GM19025 (cell line): ENCODE results near the gene MACROD2.

Experiments
- ATAC-seq: cut with Tn5 transposase; IDR thresholded peaks from one replicate; pipeline ENCODE4 v1.9.1; 2021; ENCODE audit warnings: mild to moderate bottlenecking, low read depth, moderate library complexity; ENCODE audit not compliant: unreplicated experiment

Gene MACROD2

GRCh38 chr20:15399781-15400180 lies 1404.5 kb downstream of the MACROD2 start:
- no peak for ATAC-seq

GRCh38 chr20:15406072-15406471 lies 1410.8 kb downstream of the MACROD2 start:
- no peak for ATAC-seq

GRCh38 chr20:15411781-15412180 lies 1416.5 kb downstream of the MACROD2 start:
- ATAC-seq: no peak

- no peak for ATAC-seq
Observed at GRCh38 chr20:15415908-15416307, 1420.6 kb downstream of the MACROD2 start.

- ATAC-seq: no peak
Observed at GRCh38 chr20:15419856-15420255, 1424.5 kb downstream of the MACROD2 start.

GRCh38 chr20:15422966-15423365 lies 1427.7 kb downstream of the MACROD2 start:
- no peak for ATAC-seq

GRCh38 chr20:15439551-15439950 lies 1444.2 kb downstream of the MACROD2 start:
- no peak for ATAC-seq

GRCh38 chr20:15440049-15440820 lies 1444.9 kb downstream of the MACROD2 start:
- ATAC-seq: no peak

GRCh38 chr20:15445056-15445840 lies 1449.9 kb downstream of the MACROD2 start:
- ATAC-seq: no peak

GRCh38 chr20:15446373-15446772 lies 1451.1 kb downstream of the MACROD2 start:
- no peak for ATAC-seq

- ATAC-seq: no peak
Observed at GRCh38 chr20:15447549-15447948, 1452.2 kb downstream of the MACROD2 start.

- ATAC-seq: no peak
Observed at GRCh38 chr20:15449061-15449460, 1453.7 kb downstream of the MACROD2 start.

- ATAC-seq: no peak
Observed at GRCh38 chr20:15451241-15451640, 1455.9 kb downstream of the MACROD2 start.

- no peak for ATAC-seq
Observed at GRCh38 chr20:15455279-15455678, 1460.0 kb downstream of the MACROD2 start.

- ATAC-seq: no peak
Observed at GRCh38 chr20:15461938-15462337, 1466.6 kb downstream of the MACROD2 start.

GRCh38 chr20:15475483-15475882 lies 1480.2 kb downstream of the MACROD2 start:
- ATAC-seq: no peak

GRCh38 chr20:15476186-15476585 lies 1480.9 kb downstream of the MACROD2 start:
- ATAC-seq: no peak

GRCh38 chr20:15476781-15477180 lies 1481.5 kb downstream of the MACROD2 start:
- ATAC-seq: no peak

- ATAC-seq: no peak
Observed at GRCh38 chr20:15482525-15482924, 1487.2 kb downstream of the MACROD2 start.

GRCh38 chr20:15485519-15485918 lies 1490.2 kb downstream of the MACROD2 start:
- ATAC-seq: no peak

- no peak for ATAC-seq
Observed at GRCh38 chr20:15487030-15487429, 1491.7 kb downstream of the MACROD2 start.

GRCh38 chr20:15487682-15488081 lies 1492.4 kb downstream of the MACROD2 start:
- ATAC-seq: no peak
